ENCODE results near the gene FBXW11. TPM values are rescaled to one million over a fixed set of nuclear protein-coding genes. Genes with fewer than 3 reads are reported as not detected.
A peak's percentile ranks its signal among the peaks of the same experiment; 100 is the strongest.
"Not testable (repeated sequence)": the region's sequence is repeated elsewhere in the genome, so short reads cannot be mapped to it uniquely, and the experiment has no call there.

FBXW11 gene
- total RNA-seq, 3 donors from 2014 or later, result 46.0 to 47.9 (median 47.6) TPM

DNA sequence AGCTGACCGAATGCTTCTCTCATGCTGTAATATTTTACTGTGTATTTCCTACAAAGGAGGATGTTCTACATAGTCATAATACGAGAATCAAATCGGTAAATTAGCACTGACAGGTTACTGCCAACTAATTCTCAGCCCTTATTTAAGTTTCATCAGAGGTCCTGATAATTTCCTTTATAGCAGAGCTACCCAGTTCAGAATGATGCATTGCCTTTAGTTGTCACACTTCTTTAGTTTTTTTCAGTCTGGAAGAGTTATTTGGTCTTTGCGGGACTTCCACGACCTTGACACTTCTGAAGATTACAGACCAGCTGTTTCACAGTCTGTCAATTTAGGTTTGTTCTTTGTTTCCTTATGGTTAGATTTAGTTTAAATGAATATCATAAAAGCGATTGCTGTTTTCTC is 64.3 kb downstream of the FBXW11 start:
- peaks cover 46% of the 10 kb centered on the region for H3K4me1 Mint-ChIP-seq (ENCODE audit: low read depth)

DNA sequence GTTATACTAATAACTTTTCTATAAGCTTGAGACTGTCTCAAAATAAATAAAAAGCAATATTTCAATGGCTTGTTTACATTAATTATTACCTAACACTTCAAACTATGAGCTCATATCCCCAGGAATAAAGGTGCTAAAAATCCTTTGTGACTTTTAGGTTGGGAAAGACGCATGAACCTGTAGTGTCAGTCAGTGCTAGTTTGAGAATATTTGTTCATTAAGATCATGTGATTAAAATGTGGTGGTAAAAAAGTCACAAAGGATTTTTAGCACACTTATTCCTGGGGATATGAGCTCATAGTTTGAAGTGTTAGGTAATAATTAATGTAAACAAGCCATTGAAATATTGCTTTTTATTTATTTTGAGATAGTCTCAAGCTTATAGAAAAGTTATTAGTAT is 64.8 kb downstream of the FBXW11 start:
- ATAC-seq; H3K9me3 Mint-ChIP-seq; H3K27me3 Mint-ChIP-seq (ENCODE audit: low read depth); H3K4me3 Mint-ChIP-seq; DNase-seq: not testable (repeated sequence)
- Mint-ChIP-seq H3K4me1 (ENCODE audit: low read depth) (peaks cover 50% of the 10 kb centered on the region), H3K36me3 (ENCODE audit: insufficient read depth) (peaks cover 10% of the 10 kb centered on the region)

More for the DNA sequence above, 64.3 kb downstream of the FBXW11 start:
- peak; percentile 57 to 66 for ATAC-seq
- not testable (repeated sequence) for DNase-seq; H3K9me3 Mint-ChIP-seq; H3K4me3 Mint-ChIP-seq; H3K27me3 Mint-ChIP-seq (ENCODE audit: low read depth)
- peaks cover 10% of the 10 kb centered on the region for H3K36me3 Mint-ChIP-seq (ENCODE audit: insufficient read depth)

DNA sequence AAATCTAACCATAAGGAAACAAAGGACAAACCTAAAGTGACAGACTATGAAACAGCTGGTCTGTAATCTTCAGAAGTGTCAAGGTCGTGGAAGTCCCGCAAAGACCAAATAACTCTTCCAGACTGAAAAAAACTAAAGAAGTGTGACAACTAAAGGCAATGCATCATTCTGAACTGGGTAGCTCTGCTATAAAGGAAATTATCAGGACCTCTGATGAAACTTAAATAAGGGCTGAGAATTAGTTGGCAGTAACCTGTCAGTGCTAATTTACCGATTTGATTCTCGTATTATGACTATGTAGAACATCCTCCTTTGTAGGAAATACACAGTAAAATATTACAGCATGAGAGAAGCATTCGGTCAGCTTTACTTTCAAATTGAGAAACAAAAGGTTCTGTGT is 65.2 kb downstream of the FBXW11 start:
- peaks cover 50% of the 10 kb centered on the region for H3K4me1 Mint-ChIP-seq (ENCODE audit: low read depth)
- not testable (repeated sequence) for H3K27me3 Mint-ChIP-seq (ENCODE audit: low read depth); DNase-seq; H3K36me3 Mint-ChIP-seq (ENCODE audit: insufficient read depth); H3K9me3 Mint-ChIP-seq; H3K4me3 Mint-ChIP-seq
- peak; percentile 14 to 69 for ATAC-seq

DNA sequence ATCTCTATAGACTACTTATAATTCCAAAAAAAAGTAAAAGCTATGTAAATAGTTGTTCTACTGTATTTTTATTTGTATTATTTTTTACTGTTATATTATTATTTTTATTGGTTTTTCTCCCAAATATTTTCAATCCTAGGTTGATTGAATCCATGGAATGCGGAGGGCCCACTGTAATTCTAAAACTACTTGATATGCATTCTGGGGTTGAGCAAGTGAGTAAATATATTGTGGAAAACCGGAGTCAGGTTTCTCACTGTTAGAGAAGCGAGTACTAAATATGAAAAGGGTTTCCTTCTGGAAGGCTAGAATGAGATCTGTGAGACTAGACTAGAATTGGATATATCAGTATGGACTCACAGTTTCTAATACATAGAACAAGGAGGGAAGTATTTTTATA is 66.5 kb downstream of the FBXW11 start:
- DNase-seq (no peak), ATAC-seq (no peak)
- Mint-ChIP-seq H3K36me3 (ENCODE audit: insufficient read depth) (peaks cover 6% of the 10 kb centered on the region), H3K27me3 (ENCODE audit: low read depth) (no peaks in the 10 kb centered on the region), H3K9me3 (no peaks in the 10 kb centered on the region), H3K4me3 (no peak overlapping the region), H3K4me1 (ENCODE audit: low read depth) (peaks cover 39% of the 10 kb centered on the region)

DNA sequence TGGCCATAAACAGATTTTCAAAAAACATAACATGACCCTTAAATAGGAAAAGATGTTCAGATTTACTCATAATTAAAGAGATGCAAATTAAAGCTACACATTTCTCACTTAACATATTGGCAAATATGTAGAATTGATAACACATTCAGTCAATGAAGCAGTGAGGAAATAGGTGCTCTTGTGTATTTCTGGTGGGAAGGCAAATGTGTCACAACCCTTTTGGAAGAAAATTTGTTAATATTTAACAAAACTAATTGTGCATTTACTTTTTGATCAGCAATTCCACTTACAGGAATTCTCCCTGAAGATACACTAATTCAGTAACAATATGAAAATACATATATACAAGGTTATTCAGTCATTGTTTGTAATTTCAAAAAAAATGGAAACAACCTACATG is 68.1 kb downstream of the FBXW11 start:
- H3K4me3 Mint-ChIP-seq, result no peak overlapping the region
- peaks cover 31% of the 10 kb centered on the region for H3K4me1 Mint-ChIP-seq (ENCODE audit: low read depth)
- no peak for ATAC-seq

DNA sequence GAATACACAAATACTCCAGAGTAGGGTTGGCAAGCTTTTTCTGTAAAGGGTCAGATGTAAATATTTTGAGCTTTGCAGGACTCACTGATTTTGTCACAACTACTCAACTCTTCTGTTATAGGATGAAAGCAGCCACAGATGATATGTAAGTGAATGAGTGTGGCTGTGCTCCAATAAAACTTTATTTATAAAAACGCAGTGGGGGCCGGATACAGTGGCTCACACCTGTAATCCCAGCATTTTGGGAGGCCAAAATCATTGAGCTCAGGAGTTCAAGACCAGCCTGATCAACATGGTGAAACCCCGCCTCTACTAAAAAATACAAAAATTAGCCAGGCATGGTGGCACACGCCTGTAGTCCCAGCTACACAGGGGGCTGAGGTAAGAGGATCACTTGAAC is 69.1 kb downstream of the FBXW11 start:
- no peak for DNase-seq
- Mint-ChIP-seq H3K27me3 (ENCODE audit: low read depth) (no peaks in the 10 kb centered on the region), H3K9me3 (peaks cover 5% of the 10 kb centered on the region), H3K4me1 (ENCODE audit: low read depth) (peaks cover 26% of the 10 kb centered on the region), H3K36me3 (ENCODE audit: insufficient read depth) (peaks cover 8% of the 10 kb centered on the region), H3K4me3 (no peak overlapping the region)
- ATAC-seq, result no peak

More for the DNA sequence above, 68.1 kb downstream of the FBXW11 start:
- H3K9me3 Mint-ChIP-seq, result peaks cover 5% of the 10 kb centered on the region
- no peaks in the 10 kb centered on the region for H3K27me3 Mint-ChIP-seq (ENCODE audit: low read depth)
- peaks cover 10% of the 10 kb centered on the region for H3K36me3 Mint-ChIP-seq (ENCODE audit: insufficient read depth)
- no peak for DNase-seq

DNA sequence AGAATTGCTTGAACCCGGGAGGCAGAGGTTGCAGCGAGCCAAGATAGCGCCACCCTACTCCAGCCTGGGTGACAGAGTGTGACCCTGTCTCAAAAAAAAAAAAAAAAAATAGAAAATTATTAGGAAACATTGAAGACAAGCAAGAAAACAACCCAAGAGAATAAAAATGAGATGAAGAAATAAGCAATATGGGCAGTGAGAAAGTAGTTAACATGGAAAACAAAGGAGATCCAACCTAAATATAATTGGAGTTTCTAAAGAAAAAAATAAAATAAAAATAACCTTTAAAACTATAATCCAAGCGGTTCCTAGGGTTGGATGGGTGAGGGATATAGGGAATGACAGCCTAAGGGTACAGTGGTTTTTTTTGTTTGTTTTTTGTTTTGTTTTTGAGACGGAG is 71.9 kb downstream of the FBXW11 start:
- DNase-seq, result no peak
- Mint-ChIP-seq H3K4me1 (ENCODE audit: low read depth) (peaks cover 36% of the 10 kb centered on the region), H3K4me3 (no peak overlapping the region), H3K36me3 (ENCODE audit: insufficient read depth) (peaks cover 9% of the 10 kb centered on the region), H3K9me3 (peaks cover 5% of the 10 kb centered on the region), H3K27me3 (ENCODE audit: low read depth) (no peaks in the 10 kb centered on the region)
- ATAC-seq, result no peak

DNA sequence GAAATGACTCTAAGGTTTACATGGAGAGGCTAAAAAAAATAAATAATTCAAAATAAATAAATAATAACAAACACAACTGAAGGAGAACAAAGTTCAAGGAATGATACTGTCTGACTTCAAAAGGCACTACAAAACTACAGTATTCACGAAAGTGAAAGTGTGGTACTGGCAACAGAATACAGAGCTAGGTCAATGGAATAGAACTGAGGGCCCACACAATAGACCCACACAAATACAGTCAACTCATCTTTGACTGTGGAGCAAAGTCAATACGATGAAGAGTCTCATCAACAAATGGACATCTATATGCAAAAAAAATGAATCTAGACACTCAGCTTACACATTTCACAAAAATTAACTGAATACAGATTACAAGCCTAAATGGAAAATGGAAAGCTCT is 75.3 kb downstream of the FBXW11 start:
- Mint-ChIP-seq H3K4me3 (no peak overlapping the region), H3K9me3 (peaks cover 5% of the 10 kb centered on the region), H3K4me1 (ENCODE audit: low read depth) (peaks cover 49% of the 10 kb centered on the region), H3K36me3 (ENCODE audit: insufficient read depth) (peaks cover 8% of the 10 kb centered on the region), H3K27me3 (ENCODE audit: low read depth) (no peaks in the 10 kb centered on the region)
- peak; percentile 37 to 48 for ATAC-seq
- DNase-seq, result no peak

DNA sequence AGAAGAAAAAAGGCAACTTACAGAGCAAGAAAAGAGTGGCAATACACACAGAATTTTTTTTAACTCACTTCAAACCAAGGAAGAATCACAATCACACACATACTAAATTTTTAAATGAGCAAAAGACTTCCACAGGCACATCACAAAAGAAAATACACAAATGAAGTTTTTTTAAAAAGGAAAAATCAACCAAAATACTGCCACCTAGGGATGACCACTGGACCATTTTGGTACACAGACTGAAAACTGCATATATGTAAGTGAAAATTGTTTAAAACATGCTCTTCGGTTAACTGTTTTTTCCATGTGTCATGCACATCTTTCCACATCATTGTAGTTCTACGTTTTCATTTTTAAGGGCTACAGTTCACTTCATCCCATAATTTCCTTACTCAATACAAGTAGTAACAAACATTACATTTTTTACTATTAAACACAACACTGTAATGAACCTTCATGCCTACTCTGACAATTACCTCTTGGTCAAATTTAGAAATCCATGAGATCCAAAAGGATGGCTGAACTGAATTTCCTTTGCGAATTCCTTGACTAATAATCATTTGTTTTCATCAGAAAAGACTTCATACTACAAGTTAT is 79.0 kb downstream of the FBXW11 start:
- peaks cover 60% of the 10 kb centered on the region for H3K4me1 Mint-ChIP-seq (ENCODE audit: low read depth)
- peaks cover 3% of the 10 kb centered on the region for H3K36me3 Mint-ChIP-seq (ENCODE audit: insufficient read depth)
- DNase-seq, result no peak
- no peaks in the 10 kb centered on the region for H3K9me3 Mint-ChIP-seq
- H3K4me3 Mint-ChIP-seq, result no peak overlapping the region
- ATAC-seq, result no peak
- H3K27me3 Mint-ChIP-seq (ENCODE audit: low read depth), result no peaks in the 10 kb centered on the region

DNA sequence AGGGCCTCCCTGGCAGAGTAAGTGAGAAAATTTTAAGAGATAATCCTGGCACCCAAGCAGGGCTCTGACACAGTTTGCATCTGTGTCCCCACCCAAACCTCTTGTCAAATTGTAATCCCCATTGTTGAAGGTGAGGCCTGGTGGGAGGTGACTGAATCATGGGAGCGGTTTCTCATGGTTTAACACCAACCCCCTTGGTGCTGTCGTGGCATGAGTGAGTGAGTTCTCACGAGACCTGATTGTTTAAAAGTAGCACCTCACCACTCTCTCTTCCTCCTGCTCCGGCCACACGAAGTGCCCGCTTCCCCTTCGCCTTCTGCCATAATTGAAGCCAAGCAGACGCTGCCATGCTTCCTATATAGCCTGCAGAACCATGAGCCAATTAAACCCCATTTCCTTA is 80.1 kb downstream of the FBXW11 start:
- Mint-ChIP-seq H3K4me3 (no peak overlapping the region), H3K4me1 (ENCODE audit: low read depth) (peaks cover 59% of the 10 kb centered on the region), H3K27me3 (ENCODE audit: low read depth) (no peaks in the 10 kb centered on the region), H3K36me3 (ENCODE audit: insufficient read depth) (peaks cover 2% of the 10 kb centered on the region), H3K9me3 (no peaks in the 10 kb centered on the region)
- ATAC-seq (no peak), DNase-seq (no peak)

DNA sequence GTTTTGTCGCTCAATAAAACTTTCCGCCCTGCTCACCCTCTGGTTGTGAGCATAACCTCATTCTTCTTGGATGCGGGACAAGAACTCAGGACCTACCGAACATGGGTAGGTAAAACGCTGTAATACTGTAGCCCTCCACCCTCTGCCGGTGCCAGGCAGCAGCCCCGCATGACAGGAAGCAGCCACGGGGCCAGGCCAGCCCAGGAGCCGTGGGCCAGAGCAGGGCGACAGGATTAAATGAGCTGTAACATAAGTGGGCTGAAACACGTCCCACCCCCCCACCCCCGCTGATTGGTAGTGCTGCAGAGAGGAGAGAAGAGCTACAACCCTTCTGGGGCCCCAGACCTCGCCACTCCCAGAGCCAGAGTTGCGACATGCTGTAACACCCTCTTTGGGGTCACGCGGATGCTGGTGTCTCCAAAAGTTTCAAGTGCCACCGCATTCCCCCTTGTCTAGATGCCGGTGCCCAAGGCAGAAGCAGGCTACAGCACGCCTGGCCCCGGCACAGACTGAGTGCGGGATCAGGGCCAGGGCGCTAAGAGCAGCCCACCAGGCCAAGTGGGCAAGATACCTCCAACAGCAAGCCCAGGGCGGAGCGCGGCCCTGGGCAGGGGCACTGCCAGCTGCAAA is 81.8 kb downstream of the FBXW11 start:
- H3K4me1 Mint-ChIP-seq (ENCODE audit: low read depth), result peaks cover 58% of the 10 kb centered on the region

DNA sequence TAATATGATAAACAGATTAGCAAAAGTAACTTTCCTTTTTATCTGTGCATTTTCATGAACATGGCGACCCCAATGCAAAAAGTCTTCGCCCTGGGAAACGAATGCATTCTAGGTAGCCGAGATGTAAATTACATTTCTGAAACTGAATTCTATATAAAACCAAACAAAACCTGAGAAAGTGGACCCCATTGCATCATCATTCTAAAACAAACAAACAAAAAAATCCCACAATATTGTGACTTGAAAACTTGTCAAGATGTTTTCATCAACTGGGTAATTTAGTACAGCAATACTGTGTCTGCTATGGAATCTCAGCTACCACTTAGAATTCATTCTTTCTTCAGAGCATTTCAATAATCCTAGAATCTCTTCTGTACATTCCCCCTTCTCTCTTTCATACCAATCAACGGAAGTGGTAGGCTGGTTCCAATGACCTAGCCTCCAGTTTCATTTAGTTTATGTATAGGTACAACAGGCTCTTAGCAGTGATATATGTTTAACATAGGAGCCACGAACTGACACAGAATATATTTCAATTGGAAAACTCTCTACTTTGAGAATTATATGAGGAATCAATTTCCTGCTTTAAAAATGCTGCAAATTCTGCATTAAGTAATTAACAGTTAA is 85.6 kb downstream of the FBXW11 start:
- H3K4me1 Mint-ChIP-seq (ENCODE audit: low read depth), result peaks cover 51% of the 10 kb centered on the region
- H3K4me3 Mint-ChIP-seq, result no peak overlapping the region
- ATAC-seq, result no peak
- H3K36me3 Mint-ChIP-seq (ENCODE audit: insufficient read depth), result peaks cover 3% of the 10 kb centered on the region
- no peaks in the 10 kb centered on the region for H3K27me3 Mint-ChIP-seq (ENCODE audit: low read depth)
- no peak for DNase-seq
- no peaks in the 10 kb centered on the region for H3K9me3 Mint-ChIP-seq

More for the DNA sequence above, 81.8 kb downstream of the FBXW11 start:
- no peak overlapping the region for H3K4me3 Mint-ChIP-seq
- peaks cover 2% of the 10 kb centered on the region for H3K36me3 Mint-ChIP-seq (ENCODE audit: insufficient read depth)
- no peaks in the 10 kb centered on the region for H3K27me3 Mint-ChIP-seq (ENCODE audit: low read depth)
- no peaks in the 10 kb centered on the region for H3K9me3 Mint-ChIP-seq
- DNase-seq (no peak), ATAC-seq (no peak)

DNA sequence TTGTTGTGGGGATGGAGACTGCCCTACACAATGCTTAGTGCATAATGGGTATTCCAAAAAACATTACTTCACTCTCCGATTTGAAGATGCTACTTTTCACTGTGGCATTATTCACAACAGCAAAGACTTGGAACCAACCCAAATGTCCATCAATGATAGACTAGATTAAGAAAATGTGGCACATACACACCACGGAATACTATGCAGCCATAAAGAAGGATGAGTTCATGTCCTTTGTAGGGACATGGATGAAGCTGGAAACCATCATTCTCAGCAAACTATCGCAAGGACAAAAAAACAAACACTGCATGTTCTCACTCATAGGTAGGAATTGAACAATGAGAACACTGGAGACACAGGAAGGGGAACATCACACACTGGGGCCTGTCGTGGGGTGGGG is 90.7 kb downstream of the FBXW11 start:
- DNase-seq; H3K27me3 Mint-ChIP-seq (ENCODE audit: low read depth); H3K9me3 Mint-ChIP-seq; ATAC-seq; H3K4me3 Mint-ChIP-seq; H3K36me3 Mint-ChIP-seq (ENCODE audit: insufficient read depth): not testable (repeated sequence)
- peaks cover 53% of the 10 kb centered on the region for H3K4me1 Mint-ChIP-seq (ENCODE audit: low read depth)

DNA sequence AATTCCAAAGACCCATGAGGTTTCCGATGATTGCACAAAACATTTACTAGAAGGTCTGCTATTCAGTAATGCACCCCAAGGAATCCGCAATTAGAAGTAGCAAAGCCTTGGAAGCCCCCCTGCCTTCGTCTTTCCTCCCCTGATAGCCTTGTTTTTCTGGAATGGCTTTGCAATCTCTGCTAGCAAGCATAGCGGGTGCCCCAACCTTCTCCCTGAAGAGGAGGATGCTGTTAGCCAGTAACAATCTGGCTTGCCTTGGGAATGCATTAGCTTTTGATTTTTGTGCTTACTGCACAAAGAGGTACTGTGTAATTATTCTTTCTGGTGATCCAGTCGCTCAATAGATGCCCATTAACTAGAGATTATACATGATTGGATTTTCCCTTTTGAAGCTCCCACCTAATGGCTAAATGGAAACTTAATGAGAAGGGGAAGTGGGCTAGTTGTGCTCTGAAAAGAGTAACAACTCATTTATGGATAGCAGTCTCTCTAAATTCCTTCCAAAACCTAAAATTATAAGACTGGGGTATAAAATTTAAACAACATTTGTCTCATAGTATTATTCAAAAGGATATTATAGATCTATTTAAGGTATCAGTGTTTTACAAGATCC is 91.6 kb downstream of the FBXW11 start:
- ATAC-seq, result no peak
- no peaks in the 10 kb centered on the region for H3K27me3 Mint-ChIP-seq (ENCODE audit: low read depth)
- no peak for DNase-seq
- no peaks in the 10 kb centered on the region for H3K9me3 Mint-ChIP-seq
- H3K4me1 Mint-ChIP-seq (ENCODE audit: low read depth), result peaks cover 48% of the 10 kb centered on the region
- peaks cover 8% of the 10 kb centered on the region for H3K36me3 Mint-ChIP-seq (ENCODE audit: insufficient read depth)
- H3K4me3 Mint-ChIP-seq, result no peak overlapping the region

DNA sequence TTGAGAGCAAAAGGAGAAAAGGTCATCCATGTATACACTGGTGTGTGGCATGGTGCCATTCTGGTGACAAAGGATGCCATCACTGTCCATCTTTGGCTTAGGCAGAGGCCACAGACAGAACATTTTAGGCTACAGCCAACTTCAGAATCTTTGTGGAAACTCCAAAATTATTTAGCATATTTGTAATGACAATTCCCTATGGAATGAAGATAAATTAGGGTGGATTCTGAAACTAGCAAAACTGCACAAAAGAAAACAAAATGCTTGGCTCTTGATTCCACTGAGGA is 92.5 kb downstream of the FBXW11 start:
- ATAC-seq (no peak), DNase-seq (no peak)
- H3K4me1 Mint-ChIP-seq (ENCODE audit: low read depth), result peaks cover 43% of the 10 kb centered on the region
- H3K27me3 Mint-ChIP-seq (ENCODE audit: low read depth), result no peaks in the 10 kb centered on the region
- no peaks in the 10 kb centered on the region for H3K9me3 Mint-ChIP-seq
- H3K4me3 Mint-ChIP-seq, result no peak overlapping the region
- peaks cover 13% of the 10 kb centered on the region for H3K36me3 Mint-ChIP-seq (ENCODE audit: insufficient read depth)
